Peyer's patch (tissue), 4 donors: ENCODE results near the gene RAP1GAP.

Source experiments
- POLR2A ChIP-seq, 2 donors: fragments of 450-650 bp; IDR thresholded peaks; one replicate each; pipeline ENCODE4 v1.5.1; 2017; ENCODE audit warnings: antibody characterized with exemption in 2 of 2, mild to moderate bottlenecking in 2 of 2, moderate library complexity in 2 of 2
- TF ChIP-seq, protein P1 (sequence below), 6 experiments: fragments of 450-650 bp in 4 of 6; fragments of 200-600 bp in 2 of 6; sonication (generic) in 1 of 6; IDR thresholded peaks; one replicate each; pipeline ENCODE4 v1.5.1; 2017 to 2019; ENCODE audit warnings: antibody characterized with exemption in 6 of 6, mild to moderate bottlenecking in 3 of 6, moderate library complexity in 1 of 6

DNA sequence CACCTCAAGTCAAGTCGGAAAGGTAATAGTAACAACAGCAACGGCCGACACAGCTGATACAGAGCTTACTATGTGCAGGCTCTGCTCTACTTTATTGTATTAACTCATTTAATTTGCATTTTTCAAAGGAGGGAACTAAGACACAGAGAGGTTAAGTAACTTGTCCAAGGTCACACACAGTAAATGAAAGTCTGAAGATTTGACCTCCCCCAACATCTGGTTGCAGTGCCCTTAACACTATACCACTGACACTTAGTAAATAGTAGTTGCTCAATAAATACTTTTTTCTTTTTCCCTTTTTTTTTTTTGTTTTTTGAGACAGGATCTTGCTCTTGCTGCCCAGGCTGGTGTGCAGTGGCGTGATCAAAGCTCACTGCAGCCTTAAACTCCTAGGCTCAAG lies 39.2 kb downstream of the RAP1GAP start:
- TF ChIP-seq, protein P1, sequence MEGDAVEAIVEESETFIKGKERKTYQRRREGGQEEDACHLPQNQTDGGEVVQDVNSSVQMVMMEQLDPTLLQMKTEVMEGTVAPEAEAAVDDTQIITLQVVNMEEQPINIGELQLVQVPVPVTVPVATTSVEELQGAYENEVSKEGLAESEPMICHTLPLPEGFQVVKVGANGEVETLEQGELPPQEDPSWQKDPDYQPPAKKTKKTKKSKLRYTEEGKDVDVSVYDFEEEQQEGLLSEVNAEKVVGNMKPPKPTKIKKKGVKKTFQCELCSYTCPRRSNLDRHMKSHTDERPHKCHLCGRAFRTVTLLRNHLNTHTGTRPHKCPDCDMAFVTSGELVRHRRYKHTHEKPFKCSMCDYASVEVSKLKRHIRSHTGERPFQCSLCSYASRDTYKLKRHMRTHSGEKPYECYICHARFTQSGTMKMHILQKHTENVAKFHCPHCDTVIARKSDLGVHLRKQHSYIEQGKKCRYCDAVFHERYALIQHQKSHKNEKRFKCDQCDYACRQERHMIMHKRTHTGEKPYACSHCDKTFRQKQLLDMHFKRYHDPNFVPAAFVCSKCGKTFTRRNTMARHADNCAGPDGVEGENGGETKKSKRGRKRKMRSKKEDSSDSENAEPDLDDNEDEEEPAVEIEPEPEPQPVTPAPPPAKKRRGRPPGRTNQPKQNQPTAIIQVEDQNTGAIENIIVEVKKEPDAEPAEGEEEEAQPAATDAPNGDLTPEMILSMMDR (IDR thresholded peaks at IDR 0.05), result no peak
- no peak for TF ChIP-seq POLR2A (IDR thresholded peaks at IDR 0.05)
